ENCODE measurements around the gene GIPC2.
"Not testable (repeated sequence)": the region's sequence is repeated elsewhere in the genome, so short reads cannot be mapped to it uniquely, and the experiment has no call there.

GIPC2 gene

DNA sequence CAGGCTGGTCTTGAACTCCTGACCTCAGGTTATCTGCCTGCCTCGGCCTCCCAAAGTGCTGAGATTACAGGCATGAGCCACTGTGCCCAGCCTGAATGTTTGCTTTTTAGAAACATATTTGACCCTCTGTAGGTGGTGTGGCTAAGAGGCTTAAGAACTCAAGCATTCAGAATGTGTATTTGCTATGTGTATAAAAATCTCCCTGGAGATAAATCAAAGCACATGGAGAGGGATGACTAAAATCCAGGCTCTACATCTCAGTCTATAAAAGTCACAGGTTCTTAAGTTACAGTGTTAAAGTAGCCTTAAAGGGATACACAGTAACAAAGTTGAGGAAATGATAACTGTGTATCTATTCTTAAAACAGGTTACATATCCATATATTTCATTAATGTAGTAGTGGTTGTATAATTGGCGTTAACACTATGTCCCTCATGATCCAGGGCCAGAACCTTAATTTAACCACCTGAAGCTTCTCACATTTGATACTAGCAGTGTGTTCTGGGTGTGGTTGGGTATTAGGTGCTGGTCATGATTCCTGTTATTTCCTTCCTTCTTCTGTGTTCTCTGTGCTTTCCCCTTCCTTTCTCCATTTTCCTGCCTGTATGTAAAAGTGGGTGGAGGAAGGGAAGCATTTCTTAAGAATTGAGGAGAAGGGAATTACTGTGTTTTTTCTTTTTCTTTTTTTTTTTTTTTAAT is 16.2 kb downstream of the GIPC2 start:
- DNase-seq (ENCODE audit: extremely low read depth, low read depth) = peak; percentile 94
- H3K4me3 ChIP-seq (replicated peaks; ENCODE audit: low read depth, low read length) = no peak overlapping the region
- TF ChIP-seq, protein P1, sequence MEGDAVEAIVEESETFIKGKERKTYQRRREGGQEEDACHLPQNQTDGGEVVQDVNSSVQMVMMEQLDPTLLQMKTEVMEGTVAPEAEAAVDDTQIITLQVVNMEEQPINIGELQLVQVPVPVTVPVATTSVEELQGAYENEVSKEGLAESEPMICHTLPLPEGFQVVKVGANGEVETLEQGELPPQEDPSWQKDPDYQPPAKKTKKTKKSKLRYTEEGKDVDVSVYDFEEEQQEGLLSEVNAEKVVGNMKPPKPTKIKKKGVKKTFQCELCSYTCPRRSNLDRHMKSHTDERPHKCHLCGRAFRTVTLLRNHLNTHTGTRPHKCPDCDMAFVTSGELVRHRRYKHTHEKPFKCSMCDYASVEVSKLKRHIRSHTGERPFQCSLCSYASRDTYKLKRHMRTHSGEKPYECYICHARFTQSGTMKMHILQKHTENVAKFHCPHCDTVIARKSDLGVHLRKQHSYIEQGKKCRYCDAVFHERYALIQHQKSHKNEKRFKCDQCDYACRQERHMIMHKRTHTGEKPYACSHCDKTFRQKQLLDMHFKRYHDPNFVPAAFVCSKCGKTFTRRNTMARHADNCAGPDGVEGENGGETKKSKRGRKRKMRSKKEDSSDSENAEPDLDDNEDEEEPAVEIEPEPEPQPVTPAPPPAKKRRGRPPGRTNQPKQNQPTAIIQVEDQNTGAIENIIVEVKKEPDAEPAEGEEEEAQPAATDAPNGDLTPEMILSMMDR (IDR thresholded peaks at IDR 0.05; ENCODE audit: low read depth, low read length, missing control alignments) = no peak

DNA sequence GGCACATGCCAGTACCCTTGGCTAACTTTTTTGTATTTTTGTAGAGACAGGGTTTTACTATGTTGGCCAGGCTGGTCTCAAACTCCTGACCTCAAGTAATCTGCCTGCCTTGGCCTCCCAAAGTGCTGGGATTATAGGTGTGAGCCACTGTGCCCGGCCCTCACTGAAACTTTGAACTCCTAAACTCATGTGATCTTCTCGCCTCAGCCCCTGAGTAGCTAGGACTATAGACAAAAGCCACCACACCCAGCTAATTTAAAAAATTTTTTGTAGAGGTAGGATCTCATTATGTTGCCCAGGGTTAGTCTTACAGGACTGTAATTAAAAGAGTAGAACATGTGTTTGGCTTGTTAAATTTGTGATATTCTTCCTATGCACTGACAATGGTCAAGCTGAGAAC is 19.1 kb downstream of the GIPC2 start:
- H3K4me3 ChIP-seq (replicated peaks; ENCODE audit: low read depth, low read length); DNase-seq (ENCODE audit: extremely low read depth, low read depth): not testable (repeated sequence)

DNA sequence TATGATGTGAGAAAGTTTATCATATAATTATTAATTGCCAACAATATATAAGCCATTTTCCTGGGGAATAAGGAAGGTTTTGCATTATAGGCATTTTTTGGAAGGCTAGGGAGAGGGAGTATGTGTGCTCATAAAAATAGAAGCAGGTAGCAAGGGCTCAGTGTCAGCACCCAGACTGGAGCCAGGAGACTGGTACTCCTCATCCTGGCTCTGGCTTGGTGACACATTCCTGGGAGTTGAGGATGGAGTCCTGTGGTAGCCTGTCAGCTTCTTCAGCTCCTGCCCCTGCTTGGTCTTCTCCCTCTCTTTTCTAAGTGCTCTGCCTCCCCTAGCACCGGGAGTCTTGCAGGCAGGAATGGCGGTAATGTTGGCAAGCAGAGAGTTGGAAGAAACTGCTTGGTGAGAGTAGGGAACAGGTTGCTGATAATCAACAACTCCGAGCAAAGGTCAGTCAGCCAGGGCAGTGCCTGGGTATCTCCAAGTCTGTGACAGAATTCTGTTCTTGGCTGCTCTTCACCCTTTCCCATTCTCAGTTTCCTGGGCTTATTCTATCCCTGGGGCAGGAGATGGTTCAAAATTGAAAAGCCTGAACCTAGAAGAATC is 23.0 kb downstream of the GIPC2 start:
- DNase-seq (ENCODE audit: extremely low read depth, low read depth) = no peak
- H3K4me3 ChIP-seq (replicated peaks; ENCODE audit: low read depth, low read length) = no peak overlapping the region
- TF ChIP-seq, protein P1 (IDR thresholded peaks at IDR 0.05; ENCODE audit: low read depth, low read length, missing control alignments) = no peak

DNA sequence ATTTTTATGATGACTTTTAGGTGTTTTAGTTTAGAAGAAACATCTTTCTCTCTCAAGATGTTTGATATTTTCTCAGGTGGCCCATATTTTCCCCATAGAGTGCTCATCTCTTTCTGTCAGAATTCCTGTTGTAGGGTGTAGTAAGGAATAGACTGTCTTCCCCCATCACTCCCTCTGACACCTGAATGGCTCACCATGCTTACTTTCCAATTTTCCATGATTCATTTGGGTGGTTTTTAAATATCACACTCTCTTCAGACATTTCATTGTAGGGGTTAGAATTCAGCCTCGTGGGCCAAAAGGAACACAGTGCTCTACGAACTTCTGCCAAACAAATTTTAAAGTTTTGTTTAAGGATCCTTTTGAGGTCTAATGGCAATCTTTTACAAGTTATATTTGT is 24.0 kb downstream of the GIPC2 start:
- DNase-seq (ENCODE audit: extremely low read depth, low read depth) = no peak
- no peak overlapping the region for H3K4me3 ChIP-seq (replicated peaks; ENCODE audit: low read depth, low read length)

DNA sequence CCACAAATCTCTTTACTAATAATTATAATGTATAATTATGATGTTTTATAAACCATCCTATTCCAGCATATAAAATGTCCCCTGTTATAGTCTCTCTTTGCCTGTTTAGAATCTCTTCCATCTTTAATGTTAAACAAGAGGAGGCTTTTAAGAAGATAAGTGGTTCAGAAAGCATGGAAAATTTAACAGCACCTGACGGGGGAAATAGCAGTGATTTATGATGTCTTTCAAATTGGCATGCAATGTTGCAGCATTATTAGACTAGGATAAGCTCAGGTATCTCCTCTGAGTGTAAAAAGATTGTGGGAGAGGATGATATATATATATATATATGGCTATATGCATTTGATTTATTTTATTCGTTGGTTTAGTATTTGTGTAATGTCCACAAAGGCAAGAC is 24.4 kb downstream of the GIPC2 start:
- H3K4me3 ChIP-seq (replicated peaks; ENCODE audit: low read depth, low read length) = no peak overlapping the region
- DNase-seq (ENCODE audit: extremely low read depth, low read depth) = no peak
- TF ChIP-seq, protein P1 (IDR thresholded peaks at IDR 0.05; ENCODE audit: low read depth, low read length, missing control alignments) = no peak

More for the DNA sequence above, 24.0 kb downstream of the GIPC2 start:
- TF ChIP-seq, protein P1 (IDR thresholded peaks at IDR 0.05; ENCODE audit: low read depth, low read length, missing control alignments) = no peak

DNA sequence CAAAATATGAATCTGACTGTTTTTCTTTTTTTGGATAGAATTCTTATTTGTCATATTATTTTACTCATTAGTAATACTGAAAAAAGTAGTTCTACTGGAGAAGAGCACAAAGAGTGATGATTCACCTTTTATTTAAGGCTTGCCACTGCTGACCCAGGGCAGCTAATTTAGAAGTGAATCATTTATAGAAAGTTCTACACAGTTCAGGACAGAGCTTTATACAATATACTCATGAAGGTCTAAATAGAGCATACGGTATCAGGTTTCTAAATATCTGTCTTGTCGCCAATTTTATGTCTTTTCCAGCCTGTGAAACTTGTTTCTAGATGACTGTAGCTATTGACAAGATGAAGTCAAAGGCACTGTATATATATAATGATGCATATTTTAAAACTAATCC is 25.0 kb downstream of the GIPC2 start:
- H3K4me3 ChIP-seq (replicated peaks; ENCODE audit: low read depth, low read length) = no peak overlapping the region
- peak; percentile 39 for DNase-seq (ENCODE audit: extremely low read depth, low read depth)
- TF ChIP-seq, protein P1 (IDR thresholded peaks at IDR 0.05; ENCODE audit: low read depth, low read length, missing control alignments) = no peak

DNA sequence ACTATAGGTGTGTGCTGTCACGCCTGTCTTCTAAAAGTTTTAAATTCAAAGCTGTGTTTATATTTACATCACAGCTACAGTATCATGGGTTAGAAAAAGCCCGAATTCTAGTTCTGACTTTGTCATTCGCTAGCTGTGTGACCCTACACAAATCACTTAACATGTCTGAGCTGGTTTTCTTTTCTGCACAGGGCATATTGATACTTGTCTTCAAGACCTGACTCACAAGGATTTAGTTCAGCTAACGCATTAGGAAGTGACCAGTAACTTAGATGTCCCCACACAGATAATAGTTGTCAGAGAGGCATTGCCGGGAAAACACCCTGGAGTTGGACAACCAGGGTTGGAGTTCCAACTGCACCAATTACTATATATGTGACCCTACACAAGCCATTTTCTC is 25.9 kb downstream of the GIPC2 start:
- no peak overlapping the region for H3K4me3 ChIP-seq (replicated peaks; ENCODE audit: low read depth, low read length)
- TF ChIP-seq, protein P1 (IDR thresholded peaks at IDR 0.05; ENCODE audit: low read depth, low read length, missing control alignments) = no peak
- DNase-seq (ENCODE audit: extremely low read depth, low read depth) = no peak
